ENCODE data around the gene VARS2.
"Not testable (repeated sequence)": the region's sequence is repeated elsewhere in the genome, so short reads cannot be mapped to it uniquely, and the experiment has no call there.

The VARS2 gene

GRCh38 chr6:30914076-30914853 is at the start of gene VARS2:
TSS of gene VARS2 (plus strand) at chr6:30914238. CDS start at chr6:30914837, 599 bp downstream.
- peak; percentile 84 to 85 for DNase-seq (ENCODE audit: low read depth in 2 of 2)

GRCh38 chr6:30864325-30864724 is 49.7 kb upstream of the VARS2 start:
- no peak for DNase-seq (ENCODE audit: low read depth in 2 of 2)

- DNase-seq (ENCODE audit: low read depth in 2 of 2): not testable (repeated sequence)
Measured at GRCh38 chr6:30869241-30869749, 44.7 kb upstream of the VARS2 start.

GRCh38 chr6:30870546-30870945 is 43.5 kb upstream of the VARS2 start:
- DNase-seq (ENCODE audit: low read depth in 2 of 2): no peak

GRCh38 chr6:30871592-30872183 is 42.4 kb upstream of the VARS2 start:
- DNase-seq (ENCODE audit: low read depth in 2 of 2): no peak

- DNase-seq (ENCODE audit: low read depth in 2 of 2): no peak
Measured at GRCh38 chr6:30873137-30873640, 40.8 kb upstream of the VARS2 start.

GRCh38 chr6:30873795-30874194 is 40.2 kb upstream of the VARS2 start:
- DNase-seq (ENCODE audit: low read depth in 2 of 2): not testable (repeated sequence)

- DNase-seq (ENCODE audit: low read depth in 2 of 2): no peak
Measured at GRCh38 chr6:30875244-30876038, 38.6 kb upstream of the VARS2 start.

- no peak for DNase-seq (ENCODE audit: low read depth in 2 of 2)
Measured at GRCh38 chr6:30876039-30876730, 37.9 kb upstream of the VARS2 start.

- peak; percentile 76 to 81 for DNase-seq (ENCODE audit: low read depth in 2 of 2)
Measured at GRCh38 chr6:30877419-30878262, 36.4 kb upstream of the VARS2 start.

GRCh38 chr6:30879684-30880427 is 34.2 kb upstream of the VARS2 start:
- no peak for DNase-seq (ENCODE audit: low read depth in 2 of 2)

- no peak for DNase-seq (ENCODE audit: low read depth in 2 of 2)
Measured at GRCh38 chr6:30880698-30881252, 33.3 kb upstream of the VARS2 start.

- no peak for DNase-seq (ENCODE audit: low read depth in 2 of 2)
Measured at GRCh38 chr6:30881392-30882203, 32.4 kb upstream of the VARS2 start.

GRCh38 chr6:30882204-30882758 is 31.8 kb upstream of the VARS2 start:
- DNase-seq (ENCODE audit: low read depth in 2 of 2): no peak

GRCh38 chr6:30882759-30883684 is 31.0 kb upstream of the VARS2 start:
- no peak for DNase-seq (ENCODE audit: low read depth in 2 of 2)

- DNase-seq (ENCODE audit: low read depth in 2 of 2): peak in 1 of 2 experiments; percentile 42
Measured at GRCh38 chr6:30883685-30884520, 30.1 kb upstream of the VARS2 start, which contains the start of gene DDR1. TSS of gene DDR1 (plus strand) at chr6:30884519. CDS start at chr6:30888730, 4,211 bp downstream.

All from fibroblast of skin of left quadriceps (primary cell).